NCI-H526 (cell line): ENCODE results near the gene RGS9.
A peak's percentile ranks its signal among the peaks of the same experiment; 100 is the strongest.
"Not testable (repeated sequence)": the region's sequence is repeated elsewhere in the genome, so short reads cannot be mapped to it uniquely, and the experiment has no call there.

ENCODE experiments used
- DNase-seq, 2 experiments: peaks; one replicate each; lab custom pipeline; 2025; lab: John Stamatoyannopoulos, UW

Gene RGS9

DNA sequence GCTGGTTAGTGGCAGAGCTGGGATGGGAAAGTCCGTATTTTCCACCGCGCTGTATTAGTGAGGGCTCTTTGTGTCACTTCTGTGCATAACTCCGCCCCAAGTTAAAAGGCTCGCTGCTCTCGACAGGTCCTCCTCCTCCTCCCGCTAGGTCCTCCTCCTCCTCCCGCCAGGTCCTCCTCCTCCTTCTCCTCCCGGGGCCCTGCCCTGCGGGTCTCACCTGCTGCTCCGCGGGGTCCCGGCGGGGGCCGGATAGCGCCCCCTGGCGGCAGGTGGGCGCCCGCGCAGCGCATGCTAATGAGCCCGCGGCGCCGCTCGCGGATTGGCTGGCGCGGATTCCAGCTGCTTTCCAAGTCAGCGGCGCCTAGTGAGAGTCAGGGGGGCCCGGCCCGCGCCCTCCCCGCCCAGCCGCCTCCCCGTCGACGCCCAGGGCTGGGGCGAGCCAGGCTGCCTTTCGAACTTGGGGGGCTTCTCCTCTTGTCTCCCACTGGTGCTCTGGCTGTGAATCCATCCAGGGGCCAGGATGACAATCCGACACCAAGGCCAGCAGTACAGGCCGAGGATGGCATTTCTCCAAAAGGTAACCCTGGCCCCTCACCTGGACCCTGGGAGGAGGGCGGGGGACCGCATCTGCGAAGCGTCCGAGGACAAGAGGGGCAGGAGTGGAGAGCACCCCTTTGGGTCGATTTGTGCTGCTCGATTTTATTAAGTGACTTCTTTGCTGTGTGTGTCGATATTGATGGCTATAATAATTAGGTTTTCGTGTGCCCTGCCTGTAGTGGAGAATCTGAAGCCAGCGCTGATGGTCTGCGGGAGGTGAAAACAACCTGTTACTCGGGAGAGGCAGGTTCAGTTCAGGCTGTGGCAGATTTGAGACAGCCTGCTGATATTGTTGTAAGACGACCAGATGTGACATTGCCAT, at the start of gene RGS9:
Gene RGS9 (plus strand): TSS at position 350 of the 919 bp plus-strand sequence. CDS start 171 bp downstream, at position 521.
- DNase-seq, result peak; percentile 72 to 83

DNA sequence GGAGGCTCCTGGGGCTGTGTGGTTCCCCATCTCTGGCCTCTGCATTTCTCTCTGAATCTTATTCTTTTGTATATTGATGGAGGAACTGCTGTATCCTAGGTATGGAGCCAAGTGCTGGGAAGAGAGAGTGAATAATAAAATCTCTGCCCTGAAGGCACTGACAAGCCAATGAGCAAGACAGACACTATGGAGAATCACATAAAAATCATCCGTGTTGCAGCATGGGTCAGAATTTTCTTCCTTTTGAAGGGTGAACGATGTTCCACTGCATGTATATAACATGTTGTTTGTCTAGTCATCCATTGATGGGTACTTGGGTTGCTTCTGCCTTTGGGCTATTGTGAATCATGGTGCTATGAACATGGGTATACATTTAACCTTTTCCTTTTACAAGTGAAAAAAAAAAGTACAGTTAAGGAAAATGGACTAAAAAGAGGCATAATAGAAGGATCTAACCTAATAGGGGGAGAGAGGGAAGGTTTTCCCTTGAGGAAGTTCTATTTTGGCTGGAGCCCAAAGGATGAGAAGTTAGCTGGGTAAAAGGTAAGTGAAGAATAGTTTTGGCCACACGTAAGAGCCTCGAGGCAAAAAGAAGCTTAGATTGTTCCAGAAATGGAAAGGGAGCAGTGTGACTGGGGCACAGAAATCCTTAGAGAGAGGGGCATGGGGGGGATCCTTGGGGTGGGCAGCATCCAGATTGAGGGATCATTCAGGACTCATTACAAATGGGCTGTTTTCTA, 48.4 kb upstream of the RGS9 start:
- DNase-seq, result no peak

DNA sequence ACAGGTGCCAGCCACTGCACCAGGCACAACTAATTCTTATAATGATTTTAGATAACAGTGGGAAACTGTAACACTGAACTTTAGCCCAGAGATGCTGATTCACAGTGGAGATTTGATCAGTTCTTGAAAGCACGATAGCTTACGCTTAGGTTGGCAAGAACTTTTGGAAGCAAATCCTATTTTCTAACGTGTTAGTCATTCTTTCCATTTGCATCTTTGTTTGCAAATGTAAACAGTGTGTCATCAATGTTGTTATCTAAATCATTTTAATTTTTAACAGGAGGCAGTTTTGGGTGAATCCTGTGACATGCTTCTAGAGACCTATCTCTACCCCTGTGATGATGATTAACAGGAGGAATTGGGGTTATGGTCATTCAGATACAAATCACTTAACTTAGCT, 44.9 kb upstream of the RGS9 start:
- no peak for DNase-seq

DNA sequence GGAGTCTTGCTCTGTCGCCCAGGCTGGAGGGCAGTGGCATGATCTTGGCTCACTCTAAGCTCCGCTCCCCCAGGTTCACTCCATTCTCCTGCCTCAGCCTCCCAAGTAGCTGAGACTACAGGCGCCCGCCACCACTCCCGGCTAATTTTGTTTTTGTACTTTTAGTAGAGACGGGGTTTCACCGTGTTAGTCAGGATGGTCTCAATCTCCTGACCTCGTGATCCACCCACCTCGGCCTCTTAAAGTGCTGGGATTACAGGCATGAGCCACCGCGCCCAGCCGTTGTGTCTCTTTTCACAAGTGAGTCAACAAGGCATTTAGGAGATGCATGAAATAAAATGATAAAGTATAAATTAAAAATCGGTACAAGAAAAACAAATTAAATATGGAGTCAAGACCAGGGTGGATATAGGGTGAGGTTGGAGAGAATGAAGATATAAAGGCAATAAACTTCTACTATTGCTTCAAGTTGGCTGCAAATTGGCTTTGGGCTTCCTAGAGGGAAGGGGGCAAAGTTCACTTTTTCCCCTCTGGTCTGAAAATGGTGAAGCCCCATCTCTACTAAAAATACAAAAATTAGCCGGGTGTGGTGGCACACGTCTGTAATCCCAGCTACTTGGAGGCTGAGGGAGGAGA, 44.3 kb upstream of the RGS9 start:
- not testable (repeated sequence) for DNase-seq

- no peak for DNase-seq
Measured at GRCh38 chr17:65093930-65094329, 43.2 kb upstream of the RGS9 start.

DNA sequence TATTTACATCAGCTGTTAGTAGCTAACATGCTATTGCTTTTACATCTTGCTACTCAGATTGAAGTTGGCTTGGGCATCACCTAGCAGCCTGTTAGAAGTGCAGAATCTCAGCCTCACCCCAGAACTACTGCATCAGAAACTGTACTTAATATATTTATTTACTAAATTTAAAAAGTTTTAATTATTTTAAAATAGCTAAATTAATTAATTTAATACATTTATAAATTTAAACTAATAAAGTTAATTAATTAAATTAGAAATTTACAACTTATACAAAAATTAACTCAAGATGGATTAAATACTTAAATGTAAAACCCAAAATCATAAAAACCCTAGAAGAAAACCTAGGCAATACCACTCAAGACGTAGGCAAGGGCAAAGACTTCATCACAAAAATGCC, 41.7 kb upstream of the RGS9 start:
- DNase-seq, result no peak

DNA sequence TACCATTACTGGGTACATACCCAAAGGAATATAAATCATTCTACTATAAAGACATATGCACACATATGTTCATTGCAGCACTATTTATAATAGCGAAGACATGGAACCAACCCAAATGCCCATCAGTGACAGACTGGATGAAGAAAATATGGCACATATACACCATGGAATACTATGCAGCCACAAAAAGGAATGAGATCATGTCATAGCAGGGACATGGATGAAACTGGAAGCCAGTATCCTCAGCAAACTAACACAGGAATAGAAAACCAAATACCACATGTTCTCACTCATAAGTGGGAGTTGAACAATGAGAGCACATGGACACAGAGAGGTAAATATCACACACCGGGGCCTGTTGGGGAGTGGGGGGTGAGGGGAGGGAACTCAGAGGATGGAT, 40.8 kb upstream of the RGS9 start:
- DNase-seq, result not testable (repeated sequence)

- no peak for DNase-seq
Measured at GRCh38 chr17:65097110-65097509, 40.1 kb upstream of the RGS9 start.

GRCh38 chr17:65099475-65099874, 37.7 kb upstream of the RGS9 start:
- DNase-seq, result no peak

DNA sequence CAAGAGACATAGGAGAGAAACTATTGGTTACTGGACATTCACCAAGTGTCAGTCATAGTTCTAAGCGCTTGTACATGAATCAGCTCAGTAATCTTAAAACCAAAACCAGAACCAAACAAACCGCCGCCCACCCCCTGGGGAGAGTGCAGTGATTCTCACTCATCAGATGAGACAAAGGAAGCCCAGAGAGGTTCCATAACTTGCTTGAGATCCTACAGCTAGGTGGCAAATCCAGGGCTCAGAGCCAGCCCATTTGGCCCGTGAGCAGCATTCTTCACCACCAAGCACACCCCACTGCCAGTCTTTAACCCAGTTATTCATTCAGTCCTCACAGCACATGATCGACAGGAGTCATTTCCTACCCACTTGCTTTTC, 37.2 kb upstream of the RGS9 start:
- DNase-seq, result peak in 1 of 2 experiments; percentile 45

DNA sequence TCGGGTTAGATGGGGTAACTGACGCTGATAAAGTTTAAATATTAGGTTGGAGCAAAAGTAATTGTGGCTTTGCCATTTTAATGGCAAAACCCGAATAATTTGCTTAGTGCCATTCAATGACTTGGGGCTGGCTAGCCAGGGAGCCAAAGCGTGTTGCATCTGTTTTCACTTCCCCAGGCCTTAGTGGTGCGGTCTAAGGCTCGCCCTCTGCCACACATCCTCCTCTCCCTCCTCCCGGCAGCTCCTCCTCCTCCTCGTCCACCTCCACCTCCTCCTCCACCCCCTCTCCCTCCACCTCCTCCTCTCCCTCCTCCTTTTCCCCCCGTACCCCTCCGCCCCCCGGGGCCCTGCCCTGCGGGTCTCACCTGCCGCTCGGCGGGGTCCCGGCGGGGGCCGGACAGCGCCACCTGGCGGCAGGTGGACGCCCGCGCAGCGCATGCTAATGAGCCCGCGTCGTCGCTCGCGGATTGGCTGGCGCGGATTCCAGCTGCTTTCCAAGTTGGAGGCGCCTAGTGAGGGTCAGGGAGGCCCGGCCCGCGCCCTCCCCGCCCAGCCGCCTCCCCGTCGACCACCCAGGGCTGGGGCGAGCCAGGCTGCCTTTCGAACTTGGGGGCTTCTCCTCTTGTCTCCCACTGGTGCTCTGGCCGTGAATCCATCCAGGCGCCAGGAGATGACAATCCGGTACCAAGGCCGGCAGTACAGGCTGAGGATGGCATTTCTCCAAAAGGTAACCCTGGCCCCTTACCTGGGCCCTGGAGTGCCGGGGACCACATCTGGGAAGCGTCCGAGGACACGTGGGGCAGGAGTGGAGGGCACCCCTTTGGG, 36.6 kb upstream of the RGS9 start:
- DNase-seq, result peak; percentile 59 to 85

GRCh38 chr17:65101371-65101770, 35.8 kb upstream of the RGS9 start:
- no peak for DNase-seq

- DNase-seq, result no peak
Measured at GRCh38 chr17:65102235-65102634, 34.9 kb upstream of the RGS9 start.

DNA sequence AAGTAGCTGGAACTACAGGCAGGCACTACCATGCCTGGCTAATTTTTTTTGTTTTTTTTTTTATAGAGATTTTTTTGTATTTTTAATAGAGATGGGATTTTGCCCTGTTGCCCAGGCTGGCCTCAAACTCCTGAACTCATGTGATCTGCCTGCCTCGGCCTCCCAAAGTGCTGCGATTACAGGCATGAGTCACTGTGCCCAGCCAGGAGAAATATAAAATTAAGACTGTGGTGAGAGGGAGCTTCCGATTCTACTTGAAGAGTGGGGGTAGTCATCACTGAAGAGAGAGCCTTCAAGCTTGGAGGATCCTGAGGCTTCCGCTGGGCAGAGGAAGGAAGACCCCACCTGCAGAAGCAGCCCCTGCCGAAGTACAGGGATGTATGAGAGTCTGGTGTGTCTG, 34.4 kb upstream of the RGS9 start:
- no peak for DNase-seq

- DNase-seq, result no peak
Measured at GRCh38 chr17:65103431-65103830, 33.7 kb upstream of the RGS9 start.

DNA sequence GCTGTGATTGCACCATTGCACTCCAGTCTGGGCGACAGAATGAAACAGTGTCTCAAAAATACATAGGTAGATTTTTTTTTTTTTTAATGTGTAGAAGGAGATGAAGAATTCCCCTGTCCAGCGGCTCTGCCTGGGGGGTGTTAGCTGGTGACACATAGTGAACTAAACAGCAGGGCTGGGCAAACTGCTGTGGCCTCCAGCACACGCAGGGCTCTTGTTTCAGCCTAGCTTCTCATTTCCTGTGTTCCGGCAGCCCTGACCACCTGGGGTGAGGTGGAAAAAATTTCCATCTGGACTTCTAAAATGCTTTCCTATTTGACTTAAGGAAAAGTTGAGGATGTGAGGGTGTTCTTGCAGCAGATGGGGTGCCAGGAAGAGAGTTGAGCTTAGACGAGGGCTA, 33.3 kb upstream of the RGS9 start:
- DNase-seq, result no peak

DNA sequence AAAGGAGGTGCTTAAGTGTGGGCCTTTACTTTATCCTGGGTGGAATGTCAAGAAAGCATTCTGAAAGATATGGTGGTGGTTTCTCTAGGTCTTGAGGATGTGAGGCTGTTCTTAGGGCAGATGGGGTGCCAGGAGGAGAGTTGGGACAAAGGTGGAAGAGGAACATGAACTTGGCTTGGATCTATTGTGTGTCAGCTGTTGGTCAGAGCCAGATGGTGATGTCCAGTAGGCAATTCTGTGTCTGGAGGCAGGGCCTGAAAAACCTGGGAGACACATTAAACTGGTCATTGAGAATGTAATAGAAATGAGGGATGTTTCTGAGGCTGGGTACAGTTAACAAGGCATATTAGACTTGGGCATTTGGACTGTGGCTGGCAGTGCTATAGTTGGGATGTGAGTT, 32.6 kb upstream of the RGS9 start:
- DNase-seq, result no peak

GRCh38 chr17:65104973-65105372, 32.2 kb upstream of the RGS9 start:
- no peak for DNase-seq

DNA sequence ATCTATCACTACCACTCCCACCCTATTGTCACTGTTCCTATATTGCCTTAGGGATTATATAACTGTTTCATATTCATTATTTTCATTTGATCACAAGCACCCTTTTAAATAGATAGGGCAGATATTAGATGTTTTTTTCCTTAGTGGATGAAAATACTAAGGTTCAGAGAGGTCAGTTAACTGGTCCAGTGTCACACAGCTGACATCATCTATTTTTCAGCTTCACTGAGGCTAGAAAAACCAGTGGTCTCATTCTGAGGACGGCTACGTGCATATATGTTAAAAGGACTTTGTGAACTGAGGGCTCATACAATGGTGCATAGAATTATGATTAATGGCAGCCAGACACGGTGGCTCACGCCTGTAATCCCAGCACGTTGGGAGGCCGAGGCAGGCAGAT, 29.0 kb upstream of the RGS9 start:
- no peak for DNase-seq

- DNase-seq, result no peak
Measured at GRCh38 chr17:65109543-65109942, 27.6 kb upstream of the RGS9 start.

GRCh38 chr17:65109990-65110680, 27.0 kb upstream of the RGS9 start:
- DNase-seq, result no peak
